ENCODE results near the gene SLC4A8.

Gene SLC4A8

DNA sequence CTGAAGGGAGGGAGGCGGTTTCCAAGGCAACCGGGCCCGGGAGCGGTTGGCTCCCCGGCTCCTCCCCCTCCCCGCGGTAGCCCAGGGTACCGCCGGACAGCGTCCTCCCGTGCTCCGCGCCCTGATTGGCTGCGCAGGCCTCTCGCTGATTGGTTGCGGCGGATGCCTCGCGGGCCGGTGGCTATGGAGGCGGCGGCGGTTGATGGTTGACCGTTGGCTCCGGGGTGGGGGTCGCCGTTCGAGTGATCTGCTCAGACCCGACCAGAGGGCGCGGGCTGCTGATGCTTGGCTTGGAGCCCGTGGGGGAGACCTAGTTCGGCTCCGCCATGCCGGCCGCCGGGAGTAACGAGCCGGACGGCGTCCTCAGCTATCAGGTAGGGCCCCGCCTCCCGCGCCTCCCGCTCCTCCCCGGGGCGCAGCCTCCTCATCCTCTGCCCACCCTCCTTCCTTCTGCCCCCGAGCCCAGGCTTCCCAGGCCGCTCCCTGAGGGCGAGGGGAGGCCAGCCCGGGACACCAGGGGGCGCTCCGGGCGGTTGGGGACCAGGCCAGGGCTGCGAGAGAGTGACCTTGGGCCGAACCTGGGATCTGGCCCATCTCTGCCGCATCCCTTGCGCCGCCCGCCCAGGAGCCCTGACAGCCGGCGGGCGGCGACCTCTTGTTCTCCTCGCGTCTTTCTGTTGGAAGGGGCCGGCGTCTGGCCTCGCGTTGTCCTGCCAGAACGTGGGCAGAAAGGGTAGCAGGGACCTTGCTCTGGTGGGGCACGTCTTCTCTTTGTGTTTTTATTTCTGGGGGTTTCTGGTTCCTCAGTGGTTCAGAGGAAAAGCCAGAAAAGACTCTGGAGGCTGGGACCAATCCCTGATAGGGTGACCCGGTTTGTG, at the start of gene SLC4A8:
Gene SLC4A8, plus strand, starts transcription at position 170 of the 878 bp plus-strand sequence. Its CDS starts 157 bp downstream, at position 327.
- peak; percentile 98 for DNase-seq

DNA sequence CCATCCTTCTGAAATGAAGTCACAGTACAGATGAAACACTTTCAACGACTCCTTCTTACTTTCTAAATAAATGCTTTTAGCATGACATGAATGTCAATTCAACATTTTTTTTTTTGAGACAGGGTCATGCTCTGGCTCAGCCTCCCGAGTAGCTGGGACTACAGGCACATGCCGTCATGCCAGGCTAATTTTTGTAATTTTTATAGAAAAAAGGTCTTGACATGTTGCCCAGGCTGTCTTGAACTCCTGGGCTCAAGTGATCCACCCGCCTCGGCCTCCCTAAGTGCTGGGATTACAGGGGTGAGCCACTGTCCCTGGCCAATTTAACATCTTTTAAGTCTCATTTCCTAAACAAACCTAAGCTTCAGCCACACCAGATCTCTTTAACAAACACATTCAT, 49.8 kb upstream of the SLC4A8 start:
- DNase-seq, result no peak

GRCh38 chr12:51377099-51377984, 47.3 kb upstream of the SLC4A8 start:
- DNase-seq, result no peak

GRCh38 chr12:51378749-51379148, 45.9 kb upstream of the SLC4A8 start:
- DNase-seq, result no peak

- DNase-seq, result no peak
These were observed 45.1 kb upstream of the SLC4A8 start for GRCh38 chr12:51379571-51379970.

DNA sequence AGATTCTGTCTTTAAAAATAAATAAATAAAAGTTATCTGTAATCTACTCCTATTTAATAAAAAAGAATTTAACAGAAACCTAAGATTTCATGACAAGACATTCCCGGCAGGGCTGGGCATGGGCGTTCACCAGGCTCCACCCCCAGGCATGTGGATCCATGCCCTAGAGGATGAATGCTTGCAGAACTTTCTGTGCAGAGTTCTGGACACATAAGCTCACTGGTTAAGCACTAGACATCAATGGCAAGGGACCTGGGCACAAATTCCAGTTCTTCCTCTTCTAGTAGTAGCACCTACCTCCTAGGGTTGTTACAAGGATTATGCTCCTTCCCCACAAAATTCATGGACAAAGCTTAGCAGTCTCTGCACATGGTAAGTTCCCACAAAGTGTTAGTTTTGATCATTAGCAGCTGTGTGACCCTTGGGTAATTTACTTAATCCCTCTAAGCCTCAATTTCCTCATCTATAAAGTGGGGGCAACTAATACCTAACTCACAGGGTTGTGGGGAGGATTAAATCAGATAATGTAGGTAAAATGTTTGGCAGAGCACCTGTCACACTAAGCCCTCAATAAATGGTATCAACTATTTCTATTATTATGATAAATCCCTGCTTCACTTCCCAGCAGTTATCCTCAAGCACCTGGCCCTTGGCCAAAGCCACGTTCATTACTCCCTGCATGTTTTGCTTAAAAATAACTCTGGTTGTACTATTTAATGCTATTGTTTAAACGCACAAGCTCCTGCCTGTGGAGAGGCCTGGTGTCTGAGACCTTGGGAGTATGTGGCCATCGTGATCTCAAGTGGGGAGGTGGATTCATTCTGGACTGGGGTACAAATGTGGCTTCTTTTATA, 43.2 kb upstream of the SLC4A8 start:
- peak; percentile 61 for DNase-seq

- DNase-seq, result no peak
These were observed 42.5 kb upstream of the SLC4A8 start for GRCh38 chr12:51382173-51382572.

- DNase-seq, result no peak
These were observed 41.2 kb upstream of the SLC4A8 start for GRCh38 chr12:51383269-51383905.

- peak; percentile 18 for DNase-seq
These were observed 38.3 kb upstream of the SLC4A8 start for GRCh38 chr12:51386351-51386750.

DNA sequence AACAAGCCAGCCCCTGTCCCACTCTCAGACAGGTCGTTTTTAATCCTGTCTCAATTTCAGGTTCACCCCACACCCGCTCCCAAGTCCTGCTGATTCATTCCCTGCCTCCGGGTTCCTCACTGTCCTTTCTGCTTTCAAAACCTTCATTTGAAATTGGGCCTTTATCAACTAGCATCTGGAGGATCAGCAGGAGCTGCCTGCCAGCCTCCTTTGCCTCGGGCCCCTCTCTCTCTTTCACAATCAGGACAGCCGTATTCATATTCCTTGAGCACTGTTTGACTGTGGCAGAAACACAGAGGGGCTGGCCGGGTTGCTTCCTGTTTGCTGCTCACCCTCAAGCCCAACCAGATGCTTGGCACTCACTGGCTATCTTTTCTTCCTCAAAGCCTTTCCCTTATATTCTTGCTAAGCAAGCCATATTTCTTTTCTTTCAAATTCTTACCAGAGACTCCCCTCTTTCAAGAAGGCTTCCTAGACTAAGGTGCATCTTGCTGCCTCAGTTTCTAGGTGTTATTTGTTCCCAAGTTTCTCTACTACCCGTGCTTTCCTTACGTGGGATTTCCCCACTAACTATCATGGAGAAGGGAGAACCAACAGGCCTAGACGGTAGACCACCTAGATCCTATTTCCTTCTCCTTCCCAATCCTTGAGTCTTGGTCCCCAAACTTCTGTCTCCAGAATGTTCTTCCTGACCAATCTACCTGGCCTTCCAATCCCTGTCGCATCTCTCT, 36.4 kb upstream of the SLC4A8 start:
- peak; percentile 34 for DNase-seq

DNA sequence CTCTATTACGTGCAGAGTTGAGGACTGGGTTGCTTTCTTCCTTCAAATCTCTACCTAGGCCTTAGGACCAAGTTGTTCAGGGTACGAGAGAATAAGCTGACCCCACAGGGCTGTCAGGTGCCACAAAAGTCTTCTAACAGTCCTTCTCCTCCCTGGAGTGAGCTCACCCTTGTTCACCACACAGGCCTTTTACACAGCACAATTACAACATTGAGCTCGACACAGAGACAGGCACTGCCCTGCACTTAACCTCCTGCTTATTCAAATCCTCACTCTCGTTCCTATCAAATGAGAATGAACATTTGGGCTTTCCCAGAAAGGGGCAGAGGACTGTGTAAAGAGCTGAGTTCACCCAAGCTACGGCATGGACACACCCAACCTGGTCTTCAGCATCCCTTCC, 35.8 kb upstream of the SLC4A8 start:
- DNase-seq, result no peak

- DNase-seq, result peak; percentile 7
These were observed 35.2 kb upstream of the SLC4A8 start for GRCh38 chr12:51389302-51389999.

DNA sequence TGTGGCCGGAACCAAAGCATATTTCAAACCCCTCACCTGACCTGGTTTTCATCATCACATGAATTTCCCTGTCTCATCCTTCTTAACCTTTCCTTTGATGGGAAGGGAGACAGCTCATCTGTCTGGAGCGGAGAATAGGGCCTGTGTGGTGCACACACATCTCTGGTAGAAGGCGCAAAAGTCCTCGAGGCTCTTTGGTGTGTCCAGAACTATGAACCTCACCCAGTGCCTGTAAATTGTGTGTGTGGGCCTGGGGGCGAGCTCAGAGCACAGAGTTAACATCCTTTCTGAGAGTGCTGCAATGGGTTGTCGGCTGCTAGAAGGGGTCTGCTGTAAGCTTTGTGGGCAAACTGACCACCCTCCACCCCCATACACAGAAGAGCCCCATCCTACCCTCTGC, 34.2 kb upstream of the SLC4A8 start:
- DNase-seq, result no peak

- peak; percentile 66 for DNase-seq
These were observed 33.7 kb upstream of the SLC4A8 start for GRCh38 chr12:51390891-51391282.

- peak; percentile 83 for DNase-seq
These were observed 33.1 kb upstream of the SLC4A8 start, which contains the start of gene GALNT6 for GRCh38 chr12:51391283-51392123. GALNT6 (minus strand) TSS chr12:51391406; CDS start chr12:51379781, 11,625 bp downstream.

- peak; percentile 33 for DNase-seq
These were observed 31.9 kb upstream of the SLC4A8 start for GRCh38 chr12:51392556-51393237.

DNA sequence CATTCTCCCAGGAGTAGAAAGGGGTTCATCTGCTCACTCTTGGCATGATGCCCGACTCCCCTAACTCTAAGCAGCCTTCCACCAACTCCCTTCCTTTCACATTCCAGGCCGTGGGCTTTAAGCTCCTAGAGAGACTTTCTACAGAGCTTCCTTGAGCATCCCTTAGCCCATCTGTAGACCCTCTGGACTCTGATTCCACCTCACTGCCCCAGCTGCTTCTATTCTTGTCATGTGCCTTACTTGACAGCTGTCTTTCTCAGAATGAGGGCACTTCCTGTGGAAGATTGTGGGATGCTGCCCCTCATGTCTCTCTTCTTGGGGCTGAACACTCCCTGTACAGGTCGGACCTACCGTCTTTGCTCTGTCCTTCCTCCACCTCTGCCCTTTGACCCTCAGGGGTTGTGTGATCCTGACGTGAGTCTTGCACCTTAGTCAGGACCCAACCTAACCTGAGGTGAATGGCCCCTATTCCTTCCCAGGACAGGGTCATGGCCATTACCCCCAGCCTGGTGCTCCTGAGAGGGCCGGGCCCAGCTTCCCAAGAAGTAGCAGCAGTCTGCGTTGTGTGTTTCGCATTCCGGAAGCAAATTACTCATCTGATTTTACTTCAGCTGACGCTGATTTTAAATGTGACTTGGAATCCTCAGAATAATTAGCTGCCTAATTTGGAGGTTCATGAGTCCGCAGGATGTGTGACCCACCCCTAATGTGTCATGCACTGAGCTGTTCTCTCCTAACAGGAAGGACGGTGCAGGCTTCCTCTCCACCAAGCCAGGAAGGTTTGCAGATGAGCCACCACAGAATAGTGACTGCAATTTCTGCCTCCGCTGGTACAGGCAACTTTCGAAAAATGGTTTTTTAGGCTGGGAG, 30.7 kb upstream of the SLC4A8 start:
- DNase-seq, result no peak

Measured in NCI-H146 (cell line).